K562 (cell line): ENCODE results near the gene PPT1. TPM values are rescaled to one million over a fixed set of nuclear protein-coding genes. Genes with fewer than 3 reads are reported as not detected.

Experiments used
- ATAC-seq: fragments of 200-7000 bp; cut with Tn5 transposase; 3 replicates; pipeline ENCODE4 v1.9.1; 2020; ENCODE audit warnings: moderate library complexity
- BruUV-seq: library from RNA; stranded (reverse); fragments of 400-500 nt; replicated peaks from 2 replicates; lab custom pipeline; 2021; lab: Mats Ljungman, UMichigan
- CTCF ChIA-PET: fragments of 300-600 bp; formaldehyde crosslinking; extraction: SDS; loops from one replicate; lab custom pipeline; 2021; ENCODE audit warnings: low intra/inter-chr PET ratio; lab: Yijun Ruan, JAX
- POLR2A ChIA-PET: fragments of 300-600, 350-650 bp; sonication (Branson Sonifier 250); formaldehyde crosslinking; extraction: SDS; loops from one replicate; lab custom pipeline; 2021; ENCODE audit warnings: antibody characterized with exemption, inconsistent platforms; lab: Yijun Ruan, JAX
- DNase-seq, 4 experiments: peaks; one replicate each; pipeline versions ENCODE4 v3.0.0 to v3.0.0-alpha.2; 2011 to 2018; ENCODE audit warnings: low spot score in 3 of 4, mixed read lengths in 3 of 4; ENCODE audit errors: extremely low read depth in 1 of 4
- FAIRE-seq: peaks from 2 replicates; lab custom pipeline; 2011; peaks lifted over from hg19 to GRCh38; lab: Jason Lieb, UNC
- H2AFZ ChIP-seq: 2 replicates; pipeline ENCODE4 v1.6.0; 2011; ENCODE audit warnings: low read depth, low read length, control low read depth, inconsistent platforms
- H3K27ac ChIP-seq: fragments of 200-600 bp; 3 replicates; pipeline ENCODE4 v1.8.0; 2011; ENCODE audit warnings: low read depth, mild to moderate bottlenecking, control low read depth, inconsistent platforms, low read length, moderate library complexity, mixed read lengths; ENCODE audit errors: extremely low read depth
- H3K27me3 ChIP-seq, 2 experiments: fragments of 300-600 bp in 1 of 2; 2 replicates in 1 of 2; 3 replicates in 1 of 2; pipeline versions ENCODE4 v1.6.0 to v1.8.0; 2011; ENCODE audit warnings: inconsistent platforms in 2 of 2, low read length in 2 of 2, mild to moderate bottlenecking in 1 of 2, mixed read lengths in 1 of 2, moderate library complexity in 1 of 2; ENCODE audit not compliant: control insufficient read depth in 2 of 2, insufficient read depth in 2 of 2
- H3K36me3 ChIP-seq: fragments of 300-600 bp; 3 replicates; pipeline ENCODE4 v1.8.0; 2011; ENCODE audit warnings: mild to moderate bottlenecking, low read length, inconsistent platforms; ENCODE audit not compliant: control insufficient read depth, insufficient read depth
- H3K4me1 ChIP-seq, 2 experiments: fragments of 200-600 bp in 1 of 2; replicated peaks in 1 of 2; 2 replicates in 1 of 2; 3 replicates in 1 of 2; pipeline versions ENCODE4 v1.5.1 to v1.8.0; 2011; ENCODE audit warnings: inconsistent platforms in 2 of 2, low read length in 2 of 2, mild to moderate bottlenecking in 1 of 2, mixed read lengths in 1 of 2, moderate library complexity in 1 of 2; ENCODE audit not compliant: control insufficient read depth in 2 of 2, insufficient read depth in 2 of 2
- H3K4me2 ChIP-seq: 2 replicates; pipeline ENCODE4 v1.6.1; 2011; ENCODE audit warnings: low read length, control low read depth, inconsistent platforms, mixed read lengths; ENCODE audit not compliant: insufficient read depth
- H3K4me3 ChIP-seq: fragments of 200-600 bp; sonication (generic), shearing (Covaris generic); 2 replicates; pipeline ENCODE4 v1.5.1; 2016; ENCODE audit warnings: control low read depth, inconsistent platforms
- H3K79me2 ChIP-seq: fragments of 200-600 bp; 3 replicates; pipeline ENCODE4 v1.8.0; 2011; ENCODE audit warnings: low read length, inconsistent platforms; ENCODE audit not compliant: control insufficient read depth, insufficient read depth
- H3K9ac ChIP-seq, 2 experiments: 2 replicates each; pipeline versions ENCODE4 v1.6.0 to v1.6.1; 2011; ENCODE audit warnings: low read depth in 2 of 2, low read length in 2 of 2, control low read depth in 1 of 2, inconsistent platforms in 1 of 2, mild to moderate bottlenecking in 1 of 2, mixed read lengths in 1 of 2; ENCODE audit not compliant: insufficient read depth in 1 of 2
- H3K9me1 ChIP-seq: one replicate; pipeline ENCODE4 v1.6.0; 2011; ENCODE audit warnings: inconsistent platforms, mild to moderate bottlenecking, low read length, moderate library complexity; ENCODE audit not compliant: control insufficient read depth, insufficient read depth
- H3K9me3 ChIP-seq: replicated peaks from 2 replicates; pipeline ENCODE4 v1.5.1; 2011; ENCODE audit warnings: low read depth, low read length, inconsistent platforms; ENCODE audit not compliant: control insufficient read depth, insufficient read depth
- H4K20me1 ChIP-seq: replicated peaks from 2 replicates; pipeline ENCODE4 v1.6.1; 2011; ENCODE audit warnings: low read length, inconsistent platforms, mixed read lengths; ENCODE audit not compliant: control insufficient read depth, insufficient read depth
- CEBPB ChIP-seq: fragments of 450-650 bp; IDR thresholded peaks from 2 replicates; pipeline ENCODE4 v1.6.1; 2016; ENCODE audit warnings: missing genetic modification characterization, missing compliant biosample characterization
- DMBX1 ChIP-seq: fragments of 250-450 bp; sonication (Bioruptor Pico); IDR thresholded peaks from 2 replicates; pipeline ENCODE4 v1.8.0; 2022; ENCODE audit warnings: inconsistent platforms, mild to moderate bottlenecking, moderate library complexity, borderline replicate concordance
- FOSL1 ChIP-seq: fragments of 200-800 bp; sonication (Bioruptor generic); conservative IDR thresholded peaks from 2 replicates; pipeline ENCODE4 v1.6.1; 2016; ENCODE audit warnings: missing genetic modification characterization, missing compliant biosample characterization
- GATA2 ChIP-seq: sonication (generic); formaldehyde crosslinking; IDR thresholded peaks from 2 replicates; pipeline ENCODE4 v1.4.0; 2020; ENCODE audit warnings: mild to moderate bottlenecking, missing genetic modification reagents
- MTA1 ChIP-seq: fragments of 450-650 bp; IDR thresholded peaks from 2 replicates; pipeline ENCODE4 v1.6.1; 2017; ENCODE audit warnings: borderline replicate concordance
- RNF2 ChIP-seq: sonication (generic); IDR thresholded peaks from 2 replicates; pipeline ENCODE4 v1.6.1; 2016
- SRSF7 ChIP-seq: fragments of 200-400 bp; formaldehyde crosslinking; optimal IDR thresholded peaks from 2 replicates; pipeline ENCODE3; 2017; ENCODE audit warnings: mild to moderate bottlenecking, low read depth, low read length
- ZNF41 ChIP-seq: fragments of 250-450 bp; sonication (Bioruptor Pico); conservative IDR thresholded peaks from 2 replicates; pipeline ENCODE4 v1.4.0; 2020; ENCODE audit warnings: mild to moderate bottlenecking
- ZNF668 ChIP-seq: fragments of 250-450 bp; sonication (Bioruptor Pico); IDR thresholded peaks from 2 replicates; pipeline ENCODE4 v1.8.0; 2022; ENCODE audit warnings: mild to moderate bottlenecking, inconsistent platforms
- WGBS: fragments of 100-300 bp; shearing (Covaris generic); methylation state at CpG from one replicate; pipeline ENCODE4 v1.1.6; 2016; ENCODE audit warnings: low coverage, mixed read lengths; ENCODE audit not compliant: insufficient coverage; ENCODE audit errors: missing lambda C conversion rate; 5-methylcytosine and 5-hydroxymethylcytosine counted together
- in situ Hi-C: fragments of 300-500 bp; cut with MboI; formaldehyde crosslinking; loops from 4 replicates; pipeline ENCODE4 v1.15.0; 2018; ENCODE audit warnings: inconsistent platforms, mixed read lengths
- intact Hi-C: fragments of 100-400 bp; cut with micrococcal nuclease; formaldehyde crosslinking; loops from 2 replicates; pipeline ENCODE4 v1.14.2; 2022
- polyA plus RNA-seq, 8 experiments: library from polyadenylated mRNA; depleted of rRNA in 4 of 8; stranded (reverse) in 5 of 8; unstranded in 3 of 8; fragments of >200 nt; fragmentation: Nextera tagmentation in 2 of 8; fragmentation: Illumina TruSeq in 1 of 8; extraction: Ambion mirVana in 2 of 8; extraction: Trizol in 1 of 8; gene quantifications; 2 replicates each; pipeline versions ENCODE4 v1.2.1 to v1.2.3, GENCODE V29; 2011 to 2014; ENCODE audit warnings: inconsistent platforms in 1 of 8, missing spikeins in 1 of 8
- total RNA-seq, 7 experiments: library from RNA; depleted of rRNA in 6 of 7; stranded (reverse); fragments of >200 nt in 6 of 7; fragmentation: Illumina TruSeq in 2 of 7; extraction: Trizol in 2 of 7; gene quantifications; 2 replicates each; pipeline versions ENCODE4 v1.2.1 to v1.2.3, GENCODE V29; 2011 to 2021; ENCODE audit warnings: low replicate concordance in 1 of 7
- TF ChIP-seq, protein P1 (sequence below), 2 experiments: IDR thresholded peaks; 2 replicates each; pipeline ENCODE4 v1.6.1; 2011; ENCODE audit warnings: borderline replicate concordance in 1 of 2, control low read depth in 1 of 2, low read depth in 1 of 2, low read length in 1 of 2, mild to moderate bottlenecking in 1 of 2, mixed read lengths in 1 of 2, moderate library complexity in 1 of 2; ENCODE audit not compliant: insufficient read depth in 1 of 2, insufficient read length in 1 of 2, poor library complexity in 1 of 2, severe bottlenecking in 1 of 2; ENCODE audit errors: extremely low read depth in 1 of 2

Gene PPT1
- total and polyA plus RNA-seq, 9 of the 15 experiments (the other 6 are each of a cell fraction or from before 2014, with no cell fraction given) = 72.2 to 285 (median 143) TPM

DNA sequence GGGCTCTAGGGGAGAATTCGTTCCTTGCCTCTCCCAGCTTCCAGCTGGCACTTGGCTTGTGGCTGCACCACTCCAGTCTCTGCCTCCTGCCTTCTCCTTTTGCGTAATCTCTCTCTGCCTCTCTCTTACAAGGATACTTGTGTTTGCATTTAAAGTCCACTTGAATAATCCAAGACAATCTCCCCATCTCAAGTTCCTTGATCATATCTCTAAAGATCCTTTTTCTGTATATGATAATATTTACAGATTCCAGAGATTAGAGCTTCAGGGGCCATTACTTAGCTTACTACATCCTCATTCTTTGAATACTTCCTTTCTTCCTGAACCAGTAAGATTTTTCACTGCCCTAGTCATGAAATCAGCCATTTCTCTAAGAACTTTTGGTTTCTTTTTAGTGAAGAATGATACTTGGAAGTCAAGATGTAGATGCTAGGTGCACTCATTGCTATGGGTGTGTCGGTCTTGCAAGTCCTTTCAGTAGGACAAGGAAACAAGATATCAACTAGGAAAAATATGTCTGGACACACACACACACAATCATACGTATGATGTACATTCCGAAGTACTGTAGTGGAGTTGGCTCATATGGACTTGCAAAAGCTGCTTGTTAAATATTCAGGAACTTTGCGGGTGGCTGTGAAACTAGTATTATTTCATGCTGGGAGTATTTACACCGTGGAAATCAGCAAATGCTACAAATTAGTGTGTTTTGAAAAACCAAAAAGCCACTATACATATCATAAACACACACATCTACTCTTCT, 43.3 kb upstream of the PPT1 start:
- H3K9ac ChIP-seq = no peak overlapping the region
- ChIA-PET POLR2A (interaction anchor here (0.5 to 0.9 kb wide), 5 partner anchors 12 to 287 kb away, joined by 3 to 4 read pairs (median 3); no protein-coding TSS in a partner anchor), CTCF (interaction anchor here (1.0 kb wide), 1 partner anchor 264 kb away, joined by 5 read pairs; no protein-coding TSS in a partner anchor)
- H3K9me1 ChIP-seq = no peaks in the 10 kb centered on the region
- no peak overlapping the region for H3K27ac ChIP-seq
- peak overlapping the region; percentile 10; the same call in 1 of the 2 replicates for H2AFZ ChIP-seq
- no peak for FAIRE-seq
- in situ Hi-C loops (no loop called here), intact Hi-C loops (loop anchor here (5.0 kb wide), 2 partner anchors 58 to 707 kb away; no protein-coding TSS in a partner anchor)
- no peaks in the 10 kb centered on the region for H3K36me3 ChIP-seq
- TF ChIP-seq, protein P1, sequence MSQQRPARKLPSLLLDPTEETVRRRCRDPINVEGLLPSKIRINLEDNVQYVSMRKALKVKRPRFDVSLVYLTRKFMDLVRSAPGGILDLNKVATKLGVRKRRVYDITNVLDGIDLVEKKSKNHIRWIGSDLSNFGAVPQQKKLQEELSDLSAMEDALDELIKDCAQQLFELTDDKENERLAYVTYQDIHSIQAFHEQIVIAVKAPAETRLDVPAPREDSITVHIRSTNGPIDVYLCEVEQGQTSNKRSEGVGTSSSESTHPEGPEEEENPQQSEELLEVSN (IDR thresholded peaks at IDR 0.05; ENCODE audit: borderline replicate concordance in 1 of 2, extremely low read depth in 1 of 2, insufficient read depth in 1 of 2, insufficient read length in 1 of 2, low read depth in 1 of 2, low read length in 1 of 2, poor library complexity in 1 of 2, severe bottlenecking in 1 of 2) = no peak
- TF ChIP-seq SRSF7 = no peak
- peak; percentile 28; the same call in 1 of the 2 replicates for TF ChIP-seq GATA2
- TF ChIP-seq ZNF41 (CRISPR knock-in tag) = no peak
- no peak for TF ChIP-seq DMBX1 (CRISPR knock-in tag)
- TF ChIP-seq FOSL1 (tag) = no peak
- no peak for TF ChIP-seq RNF2
- no peak for TF ChIP-seq MTA1
- peak; percentile 39; the same call in 1 of the 2 replicates for TF ChIP-seq CEBPB (tag)
- no peak for TF ChIP-seq ZNF668
- no peak for DNase-seq
- H3K4me3 ChIP-seq = no peak overlapping the region
- BruUV-seq = no TSS peak
- ATAC-seq = no peak
- no peak overlapping the region for H3K4me2 ChIP-seq
- 22% methylated on average over 7 of the region's 7 CpGs for WGBS
- H3K79me2 ChIP-seq = no peaks in the 10 kb centered on the region
- H4K20me1 ChIP-seq = no peaks in the 10 kb centered on the region
- no peaks in the 10 kb centered on the region for H3K4me1 ChIP-seq
- H3K9me3 ChIP-seq = no peaks in the 10 kb centered on the region
- H3K27me3 ChIP-seq = peaks cover 4 to 7% of the 10 kb centered on the region in 2 experiments; a peak in 2 of 5 replicates
